Neural progenitor cell (in vitro differentiated cells): ENCODE measurements around the gene TEAD3. TPM values are rescaled to one million over a fixed set of nuclear protein-coding genes. Genes with fewer than 3 reads are reported as not detected.

Source experiments
- DNase-seq: peaks from one replicate; pipeline ENCODE4 v3.0.0-alpha.2; 2016; ENCODE audit warnings: low spot score
- H2AFZ ChIP-seq: fragments of 200-600 bp; sonication (generic); replicated peaks from 2 replicates; pipeline ENCODE4 v1.6.1; 2016; ENCODE audit warnings: antibody characterized with exemption
- H3F3A ChIP-seq: fragments of 200-600 bp; sonication (generic); 2 replicates; pipeline ENCODE4 v1.6.1; 2016; ENCODE audit warnings: antibody characterized with exemption, low read depth
- H3K27ac ChIP-seq: fragments of 200-600 bp; sonication (generic); 2 replicates; pipeline ENCODE4 v1.5.1; 2016; ENCODE audit warnings: mild to moderate bottlenecking
- H3K27me3 ChIP-seq: fragments of 200-600 bp; sonication (generic); 2 replicates; pipeline ENCODE4 v1.6.1; 2016; ENCODE audit warnings: mild to moderate bottlenecking, moderate library complexity
- H3K36me3 ChIP-seq: fragments of 200-600 bp; sonication (generic); 2 replicates; pipeline ENCODE4 v1.5.1; 2016
- H3K4me1 ChIP-seq: fragments of 200-600 bp; sonication (generic); 2 replicates; pipeline ENCODE4 v1.6.1; 2016; ENCODE audit warnings: mixed run types
- H3K4me2 ChIP-seq: fragments of 200-600 bp; sonication (generic); 2 replicates; pipeline ENCODE4 v1.6.1; 2016
- H3K4me3 ChIP-seq: fragments of 200-600 bp; sonication (generic); 2 replicates; pipeline ENCODE4 v1.5.1; 2016
- H3K79me2 ChIP-seq: fragments of 200-600 bp; sonication (generic); 2 replicates; pipeline ENCODE4 v1.6.1; 2016; ENCODE audit warnings: low read depth
- H3K9ac ChIP-seq: fragments of 200-600 bp; sonication (generic); 2 replicates; pipeline ENCODE4 v1.6.1; 2016
- H3K9me3 ChIP-seq: fragments of 200-600 bp; sonication (generic); 2 replicates; pipeline ENCODE4 v1.5.1; 2016; ENCODE audit warnings: low read depth
- H4K20me1 ChIP-seq: fragments of 200-600 bp; sonication (generic); 2 replicates; pipeline ENCODE4 v1.6.1; 2016; ENCODE audit warnings: low read depth
- H3K27ac Mint-ChIP-seq: 3 replicates; pipeline ENCODE4 v1.8.0; 2021; ENCODE audit warnings: mixed read lengths
- H3K27me3 Mint-ChIP-seq: 2 replicates; pipeline ENCODE4 v1.8.0; 2022; ENCODE audit warnings: low read depth, mild to moderate bottlenecking, inconsistent platforms, moderate library complexity, mixed read lengths; ENCODE audit not compliant: insufficient read depth
- H3K36me3 Mint-ChIP-seq: 3 replicates; pipeline ENCODE4 v1.8.0; 2021; ENCODE audit warnings: mixed read lengths
- H3K4me1 Mint-ChIP-seq: 3 replicates; pipeline ENCODE4 v1.8.0; 2021; ENCODE audit warnings: mixed read lengths
- H3K4me3 Mint-ChIP-seq: 3 replicates; pipeline ENCODE4 v1.8.0; 2021; ENCODE audit warnings: mild to moderate bottlenecking, moderate library complexity, mixed read lengths
- H3K9me3 Mint-ChIP-seq: 3 replicates; pipeline ENCODE4 v1.8.0; 2020; ENCODE audit warnings: mixed read lengths
- EZH2 ChIP-seq: fragments of 200-600 bp; sonication (generic); IDR thresholded peaks from 2 replicates; pipeline ENCODE4 v1.6.1; 2017; ENCODE audit warnings: antibody characterized with exemption, mild to moderate bottlenecking, moderate library complexity
- EZH2phosphoT487 ChIP-seq: fragments of 200-600 bp; sonication (generic); IDR thresholded peaks from 2 replicates; pipeline ENCODE4 v1.6.1; 2017; ENCODE audit warnings: antibody characterized with exemption
- total RNA-seq: library from RNA; depleted of rRNA; stranded (reverse); fragments of >200 nt; gene quantifications from 2 replicates; pipeline ENCODE4 v1.2.3, GENCODE V29; 2015; ENCODE audit warnings: low replicate concordance
- TF ChIP-seq, protein P1 (sequence below): fragments of 200-600 bp; sonication (generic); IDR thresholded peaks from 2 replicates; pipeline ENCODE4 v1.5.1; 2017; ENCODE audit warnings: antibody characterized with exemption, mild to moderate bottlenecking

Gene TEAD3
- total RNA-seq, 1 donor from 2014 or later = 9.7 TPM

DNA sequence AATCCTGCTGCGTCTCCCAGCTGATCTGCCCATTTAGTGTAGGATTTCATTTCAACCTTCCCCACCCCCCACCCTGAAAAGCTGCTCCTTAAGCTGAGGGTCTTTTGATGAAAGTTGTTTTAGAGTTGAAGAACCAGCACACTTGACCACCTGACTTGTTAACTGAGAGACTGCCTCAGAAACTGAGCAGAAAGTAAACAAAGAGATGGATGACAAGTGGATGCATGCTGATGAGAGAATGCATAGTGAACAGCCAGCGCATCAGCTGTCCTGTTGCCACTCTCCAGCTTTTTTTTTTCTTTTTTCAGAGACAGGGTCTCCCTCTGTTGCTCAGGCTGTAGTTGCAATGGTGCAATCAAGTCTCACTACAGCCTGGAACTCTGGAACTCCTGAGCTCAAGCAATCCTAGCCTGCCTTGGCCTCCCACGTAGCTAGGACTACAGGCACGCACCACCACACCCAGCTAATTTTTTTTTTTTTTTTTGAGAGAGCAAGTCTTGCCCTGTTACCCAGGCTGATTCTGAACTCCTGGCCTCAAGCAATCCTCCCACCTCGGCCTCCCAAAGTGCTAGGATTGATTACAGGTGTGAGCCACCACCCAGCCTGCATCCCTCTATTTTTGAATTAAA lies 19.2 kb downstream of the TEAD3 start:
- no peak for TF ChIP-seq EZH2
- TF ChIP-seq, protein P1, sequence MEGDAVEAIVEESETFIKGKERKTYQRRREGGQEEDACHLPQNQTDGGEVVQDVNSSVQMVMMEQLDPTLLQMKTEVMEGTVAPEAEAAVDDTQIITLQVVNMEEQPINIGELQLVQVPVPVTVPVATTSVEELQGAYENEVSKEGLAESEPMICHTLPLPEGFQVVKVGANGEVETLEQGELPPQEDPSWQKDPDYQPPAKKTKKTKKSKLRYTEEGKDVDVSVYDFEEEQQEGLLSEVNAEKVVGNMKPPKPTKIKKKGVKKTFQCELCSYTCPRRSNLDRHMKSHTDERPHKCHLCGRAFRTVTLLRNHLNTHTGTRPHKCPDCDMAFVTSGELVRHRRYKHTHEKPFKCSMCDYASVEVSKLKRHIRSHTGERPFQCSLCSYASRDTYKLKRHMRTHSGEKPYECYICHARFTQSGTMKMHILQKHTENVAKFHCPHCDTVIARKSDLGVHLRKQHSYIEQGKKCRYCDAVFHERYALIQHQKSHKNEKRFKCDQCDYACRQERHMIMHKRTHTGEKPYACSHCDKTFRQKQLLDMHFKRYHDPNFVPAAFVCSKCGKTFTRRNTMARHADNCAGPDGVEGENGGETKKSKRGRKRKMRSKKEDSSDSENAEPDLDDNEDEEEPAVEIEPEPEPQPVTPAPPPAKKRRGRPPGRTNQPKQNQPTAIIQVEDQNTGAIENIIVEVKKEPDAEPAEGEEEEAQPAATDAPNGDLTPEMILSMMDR = no peak
- no peak for TF ChIP-seq EZH2phosphoT487
- no peak overlapping the region for H3K4me3 Mint-ChIP-seq
- no peaks in the 10 kb centered on the region for H3K36me3 ChIP-seq
- no peaks in the 10 kb centered on the region for H3K27me3 ChIP-seq
- peaks cover 5% of the 10 kb centered on the region for H3K4me1 ChIP-seq
- no peak overlapping the region for H2AFZ ChIP-seq
- H3K4me2 ChIP-seq = no peak overlapping the region
- DNase-seq = no peak
- H3K79me2 ChIP-seq = no peaks in the 10 kb centered on the region
- peaks cover 6% of the 10 kb centered on the region for H3K36me3 Mint-ChIP-seq
- H3F3A ChIP-seq = peaks cover 36% of the 10 kb centered on the region
- H3K27me3 Mint-ChIP-seq = peaks cover 4% of the 10 kb centered on the region
- H3K27ac ChIP-seq = peak overlapping the region; percentile 37
- no peaks in the 10 kb centered on the region for H3K9me3 Mint-ChIP-seq
- H3K9ac ChIP-seq = no peak overlapping the region
- peaks cover 17% of the 10 kb centered on the region for H4K20me1 ChIP-seq
- H3K27ac Mint-ChIP-seq = no peak overlapping the region
- H3K4me3 ChIP-seq = no peak overlapping the region
- peaks cover 14% of the 10 kb centered on the region for H3K4me1 Mint-ChIP-seq
- no peaks in the 10 kb centered on the region for H3K9me3 ChIP-seq

DNA sequence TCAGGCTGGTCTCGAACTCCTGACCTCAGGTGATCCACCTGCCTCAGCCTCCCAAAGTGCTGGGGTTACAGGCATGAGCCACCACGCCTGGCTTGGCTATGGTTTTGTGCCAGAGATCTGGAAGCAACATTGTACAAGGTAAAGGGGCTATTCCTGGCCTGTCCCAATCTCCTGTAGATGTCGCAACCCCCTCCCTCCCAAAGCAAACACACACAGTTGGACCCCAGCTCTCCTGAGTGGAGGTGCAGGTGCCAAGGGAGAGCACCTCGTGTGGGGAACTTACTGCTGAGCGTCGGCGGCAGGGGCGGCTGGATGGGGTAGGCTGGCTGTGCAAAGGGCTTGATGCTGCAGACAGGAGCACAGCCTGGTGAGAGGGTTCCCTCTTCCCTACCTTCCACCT lies 19.9 kb downstream of the TEAD3 start:
- Mint-ChIP-seq H3K4me3 (no peak overlapping the region), H3K36me3 (peaks cover 11% of the 10 kb centered on the region), H3K27ac (no peak overlapping the region), H3K4me1 (peaks cover 18% of the 10 kb centered on the region), H3K27me3 (peaks cover 4% of the 10 kb centered on the region), H3K9me3 (no peaks in the 10 kb centered on the region)
- Histone ChIP-seq H3K9me3 (no peaks in the 10 kb centered on the region), H4K20me1 (peaks cover 23% of the 10 kb centered on the region), H3K4me1 (peaks cover 5% of the 10 kb centered on the region), H3K9ac (no peak overlapping the region), H3K27me3 (no peaks in the 10 kb centered on the region), H3K36me3 (no peaks in the 10 kb centered on the region), H3F3A (peaks cover 42% of the 10 kb centered on the region), H2AFZ (no peak overlapping the region), H3K79me2 (peaks cover 6% of the 10 kb centered on the region), H3K27ac (peak overlapping the region; percentile 37), H3K4me2 (no peak overlapping the region), H3K4me3 (no peak overlapping the region)
- no peak for DNase-seq
- TF ChIP-seq EZH2 (no peak), EZH2phosphoT487 (no peak)
- TF ChIP-seq, protein P1 = no peak

DNA sequence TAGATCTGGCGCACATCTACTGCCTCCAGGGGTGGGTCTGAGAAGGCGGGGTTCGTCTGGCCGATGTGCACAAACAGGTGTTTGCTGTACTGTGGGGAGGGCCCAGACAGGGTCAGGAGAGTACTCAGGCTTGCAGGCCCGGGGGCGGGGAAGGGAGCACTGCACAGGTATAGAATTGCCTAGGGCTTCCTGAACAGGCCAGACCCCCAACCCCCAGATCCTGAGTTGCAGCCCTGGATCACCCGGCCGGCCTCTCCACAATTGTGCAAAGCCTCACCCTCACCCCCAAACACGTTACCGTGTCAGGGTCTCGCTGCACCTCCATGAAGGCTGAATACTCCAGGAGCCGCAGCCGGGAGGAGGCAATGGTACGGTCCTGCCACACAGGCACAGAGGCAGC lies 20.9 kb downstream of the TEAD3 start:
- H3K4me3 Mint-ChIP-seq = no peak overlapping the region
- Histone ChIP-seq H3K4me3 (no peak overlapping the region), H3K27ac (no peak overlapping the region), H3K79me2 (peaks cover 17% of the 10 kb centered on the region), H3K9me3 (no peaks in the 10 kb centered on the region), H3K4me1 (peaks cover 7% of the 10 kb centered on the region), H3F3A (peaks cover 52% of the 10 kb centered on the region), H3K9ac (no peak overlapping the region), H2AFZ (no peak overlapping the region), H3K4me2 (no peak overlapping the region), H3K36me3 (no peaks in the 10 kb centered on the region), H3K27me3 (no peaks in the 10 kb centered on the region), H4K20me1 (peaks cover 33% of the 10 kb centered on the region)
- H3K4me1 Mint-ChIP-seq = peaks cover 17% of the 10 kb centered on the region
- no peak for DNase-seq
- H3K36me3 Mint-ChIP-seq = peaks cover 11% of the 10 kb centered on the region
- peaks cover 2% of the 10 kb centered on the region for H3K27me3 Mint-ChIP-seq
- no peak overlapping the region for H3K27ac Mint-ChIP-seq
- TF ChIP-seq EZH2 (no peak), EZH2phosphoT487 (no peak)
- TF ChIP-seq, protein P1 = no peak
- H3K9me3 Mint-ChIP-seq = no peaks in the 10 kb centered on the region
